Measurements from ENCODE around the gene VSTM2L.

DNA sequence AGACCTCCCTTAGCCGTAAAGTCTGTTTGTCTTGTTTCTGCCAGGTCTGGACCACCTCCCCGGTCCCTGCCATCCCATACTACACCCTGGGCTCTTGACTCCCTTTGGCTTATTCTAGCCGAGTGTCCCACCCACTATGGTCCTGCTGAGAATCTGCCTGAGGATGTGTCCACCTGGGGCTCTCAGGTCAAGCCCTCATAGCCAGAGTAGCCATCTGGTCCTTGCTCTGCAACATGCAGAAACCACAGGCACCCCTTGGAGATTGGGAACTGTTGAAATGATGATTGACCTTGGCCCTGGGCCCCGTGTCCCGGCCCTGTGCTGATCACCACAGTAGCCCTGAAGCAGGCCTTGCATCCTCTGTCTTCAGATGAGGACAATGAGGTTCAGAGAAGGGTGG, 44.0 kb downstream of the VSTM2L start:
- no peak for TF ChIP-seq POLR2A (IDR thresholded peaks at IDR 0.05)
- TF ChIP-seq, protein P1, sequence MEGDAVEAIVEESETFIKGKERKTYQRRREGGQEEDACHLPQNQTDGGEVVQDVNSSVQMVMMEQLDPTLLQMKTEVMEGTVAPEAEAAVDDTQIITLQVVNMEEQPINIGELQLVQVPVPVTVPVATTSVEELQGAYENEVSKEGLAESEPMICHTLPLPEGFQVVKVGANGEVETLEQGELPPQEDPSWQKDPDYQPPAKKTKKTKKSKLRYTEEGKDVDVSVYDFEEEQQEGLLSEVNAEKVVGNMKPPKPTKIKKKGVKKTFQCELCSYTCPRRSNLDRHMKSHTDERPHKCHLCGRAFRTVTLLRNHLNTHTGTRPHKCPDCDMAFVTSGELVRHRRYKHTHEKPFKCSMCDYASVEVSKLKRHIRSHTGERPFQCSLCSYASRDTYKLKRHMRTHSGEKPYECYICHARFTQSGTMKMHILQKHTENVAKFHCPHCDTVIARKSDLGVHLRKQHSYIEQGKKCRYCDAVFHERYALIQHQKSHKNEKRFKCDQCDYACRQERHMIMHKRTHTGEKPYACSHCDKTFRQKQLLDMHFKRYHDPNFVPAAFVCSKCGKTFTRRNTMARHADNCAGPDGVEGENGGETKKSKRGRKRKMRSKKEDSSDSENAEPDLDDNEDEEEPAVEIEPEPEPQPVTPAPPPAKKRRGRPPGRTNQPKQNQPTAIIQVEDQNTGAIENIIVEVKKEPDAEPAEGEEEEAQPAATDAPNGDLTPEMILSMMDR (IDR thresholded peaks at IDR 0.05) = no peak

Measured in testis (tissue), 2 donors.